ENCODE data around the gene TSHZ2. TPM values are rescaled to one million over a fixed set of nuclear protein-coding genes. Genes with fewer than 3 reads are reported as not detected.

Gene TSHZ2
- total and polyA plus RNA-seq, 9 of the 15 experiments (the other 6 are each of a cell fraction or from before 2014, with no cell fraction given) = 0.03 to 0.20 (median 0.05) TPM; not detected in 4

DNA sequence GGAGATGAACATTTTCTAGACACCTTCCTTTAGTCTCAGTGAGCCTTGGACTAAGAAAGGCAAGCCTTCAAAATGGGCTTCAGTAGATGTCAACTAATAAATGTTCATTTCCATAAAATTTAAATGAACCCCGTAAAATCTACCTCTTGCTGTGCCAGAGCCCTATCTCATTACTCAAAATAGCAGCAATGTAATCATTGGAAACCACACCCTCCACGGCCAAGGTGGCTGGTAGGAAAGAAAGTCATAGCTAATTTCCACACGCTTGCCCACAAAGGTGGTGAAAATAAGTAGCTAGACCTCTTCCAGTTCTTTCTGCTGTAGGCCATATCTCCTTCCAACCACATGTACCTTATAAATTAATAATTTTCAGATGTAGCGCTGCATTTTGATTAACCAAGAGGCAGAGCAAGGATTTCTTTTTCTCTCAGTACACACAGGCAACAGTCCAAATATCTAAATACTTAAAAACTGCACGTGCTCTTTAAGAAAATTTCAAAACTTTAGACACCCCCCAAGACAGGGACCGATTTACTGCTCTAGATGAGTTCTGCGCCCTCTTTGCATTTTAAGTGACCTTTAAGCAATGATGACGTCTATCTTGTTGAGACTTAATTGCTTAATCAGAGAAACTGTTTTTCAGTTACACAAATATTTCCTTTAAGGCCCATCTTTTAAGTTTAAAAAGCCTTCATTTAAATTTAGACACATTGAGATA lies 330.7 kb downstream of the TSHZ2 start (continued):
- peak; percentile 45; the same call in 1 of the 2 replicates for TF ChIP-seq TEAD4 (IDR thresholded peaks at IDR 0.05; ENCODE audit: low read length)
- no peak for TF ChIP-seq TEAD4 (CRISPR knock-in tag; IDR thresholded peaks at IDR 0.05; ENCODE audit: borderline replicate concordance)
- TF ChIP-seq MBD2 (IDR thresholded peaks at IDR 0.05; ENCODE audit: borderline replicate concordance, low read depth) = no peak

DNA sequence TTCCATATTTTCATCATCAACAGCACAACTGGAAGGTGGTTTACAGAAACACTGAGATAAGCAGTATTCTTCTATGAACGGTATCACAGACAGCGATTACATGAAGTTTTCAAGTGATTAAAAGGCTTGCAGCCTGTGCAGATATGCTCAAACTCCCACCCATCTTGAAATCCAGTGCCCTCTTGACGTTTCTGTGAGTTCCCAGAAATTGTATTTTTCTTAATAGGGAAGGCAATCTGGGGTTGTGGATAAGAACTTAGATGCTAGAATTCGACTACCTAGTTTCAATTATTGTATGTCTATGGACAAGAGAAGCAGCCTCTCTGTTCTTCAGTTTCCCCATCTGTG lies 331.2 kb downstream of the TSHZ2 start:
- peak overlapping the region; percentile 71; the same call in 1 of the 2 replicates for H2AFZ ChIP-seq (ENCODE audit: low read depth, low read length)
- ATAC-seq = peak; percentile 51
- ChIA-PET POLR2A (no interaction called here), CTCF (ENCODE audit: low intra/inter-chr PET ratio) (no interaction called here)
- H3K27me3 ChIP-seq (ENCODE audit: control insufficient read depth in 2 of 2, insufficient read depth in 2 of 2, low read length in 2 of 2) = no peaks in the 10 kb centered on the region
- H3K4me1 ChIP-seq (replicated peaks in 1 of 2; ENCODE audit: control insufficient read depth in 2 of 2, insufficient read depth in 2 of 2, low read length in 2 of 2) = peaks cover 2 to 38% of the 10 kb centered on the region in 2 experiments; a peak in 3 of 5 replicates
- 0% methylated on average over 4 of the region's 4 CpGs for WGBS (ENCODE audit: insufficient coverage, low coverage, missing lambda C conversion rate)
- H3K4me3 ChIP-seq = no peak overlapping the region
- no TSS peak for BruUV-seq (replicated peaks)
- peak in 3 of 4 experiments; percentile 17 to 63 (median 32) for DNase-seq (ENCODE audit: extremely low read depth in 1 of 4, low spot score in 3 of 4)
- peak overlapping the region; percentile 43; the same call in 2 of the 3 replicates for H3K27ac ChIP-seq (ENCODE audit: extremely low read depth, low read depth, low read length)
- H3K36me3 ChIP-seq (ENCODE audit: control insufficient read depth, insufficient read depth, low read length) = no peaks in the 10 kb centered on the region
- no peaks in the 10 kb centered on the region for H3K79me2 ChIP-seq (ENCODE audit: control insufficient read depth, insufficient read depth, low read length)
- no peaks in the 10 kb centered on the region for H4K20me1 ChIP-seq (replicated peaks; ENCODE audit: control insufficient read depth, insufficient read depth, low read length)
- in situ Hi-C loops (cut with MboI) = no loop called here
- H3K9ac ChIP-seq (ENCODE audit: insufficient read depth in 1 of 2, low read depth in 2 of 2, low read length in 2 of 2) = peak overlapping the region in 1 of 2 experiments; percentile 41; a peak in 1 of 4 replicates
- no peaks in the 10 kb centered on the region for H3K9me1 ChIP-seq (ENCODE audit: control insufficient read depth, insufficient read depth, low read length)
- intact Hi-C loops (cut with micrococcal nuclease) = loop anchor here (2.0 kb wide), 1 partner anchor 27 kb away; no protein-coding TSS in a partner anchor
- FAIRE-seq = peak; percentile 71
- H3K4me2 ChIP-seq (ENCODE audit: insufficient read depth, low read length) = peak overlapping the region; percentile 26
- no peaks in the 10 kb centered on the region for H3K9me3 ChIP-seq (replicated peaks; ENCODE audit: control insufficient read depth, insufficient read depth, low read depth, low read length)
- TF ChIP-seq, protein P1, sequence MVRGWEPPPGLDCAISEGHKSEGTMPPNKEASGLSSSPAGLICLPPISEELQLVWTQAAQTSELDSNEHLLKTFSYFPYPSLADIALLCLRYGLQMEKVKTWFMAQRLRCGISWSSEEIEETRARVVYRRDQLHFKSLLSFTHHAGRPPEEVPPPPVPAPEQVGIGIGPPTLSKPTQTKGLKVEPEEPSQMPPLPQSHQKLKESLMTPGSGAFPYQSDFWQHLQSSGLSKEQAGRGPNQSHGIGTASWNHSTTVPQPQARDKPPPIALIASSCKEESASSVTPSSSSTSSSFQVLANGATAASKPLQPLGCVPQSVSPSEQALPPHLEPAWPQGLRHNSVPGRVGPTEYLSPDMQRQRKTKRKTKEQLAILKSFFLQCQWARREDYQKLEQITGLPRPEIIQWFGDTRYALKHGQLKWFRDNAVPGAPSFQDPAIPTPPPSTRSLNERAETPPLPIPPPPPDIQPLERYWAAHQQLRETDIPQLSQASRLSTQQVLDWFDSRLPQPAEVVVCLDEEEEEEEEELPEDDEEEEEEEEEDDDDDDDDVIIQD (CRISPR knock-in tag; IDR thresholded peaks at IDR 0.05) = no peak
- TF ChIP-seq ILK (tag; IDR thresholded peaks at IDR 0.05; ENCODE audit: borderline replicate concordance, low read depth) (no peak), GABPB1 (CRISPR knock-in tag; IDR thresholded peaks at IDR 0.05) (no peak), KDM1A (IDR thresholded peaks at IDR 0.05) (0 out of 4 replicates have a peak, but pooled peaks of 1 of the 2 experiments have one; percentile 28), RBM14 (IDR thresholded peaks at IDR 0.05; ENCODE audit: borderline replicate concordance, insufficient read depth, low read depth, low read length) (no peak), RBM22 (IDR thresholded peaks at IDR 0.05; ENCODE audit: low read depth, low read length, poor library complexity, severe bottlenecking) (no peak), ATF7 (IDR thresholded peaks at IDR 0.05) (no peak), SREBF2 (CRISPR knock-in tag; IDR thresholded peaks at IDR 0.05) (no peak), ZBTB17 (CRISPR knock-in tag; IDR thresholded peaks at IDR 0.05) (no peak), ZNF57 (CRISPR knock-in tag; IDR thresholded peaks at IDR 0.05) (no peak), MTA3 (IDR thresholded peaks at IDR 0.05; ENCODE audit: borderline replicate concordance) (0 out of 2 replicates have a peak, but pooled peaks have one; percentile 24)
- TF ChIP-seq, protein P2, sequence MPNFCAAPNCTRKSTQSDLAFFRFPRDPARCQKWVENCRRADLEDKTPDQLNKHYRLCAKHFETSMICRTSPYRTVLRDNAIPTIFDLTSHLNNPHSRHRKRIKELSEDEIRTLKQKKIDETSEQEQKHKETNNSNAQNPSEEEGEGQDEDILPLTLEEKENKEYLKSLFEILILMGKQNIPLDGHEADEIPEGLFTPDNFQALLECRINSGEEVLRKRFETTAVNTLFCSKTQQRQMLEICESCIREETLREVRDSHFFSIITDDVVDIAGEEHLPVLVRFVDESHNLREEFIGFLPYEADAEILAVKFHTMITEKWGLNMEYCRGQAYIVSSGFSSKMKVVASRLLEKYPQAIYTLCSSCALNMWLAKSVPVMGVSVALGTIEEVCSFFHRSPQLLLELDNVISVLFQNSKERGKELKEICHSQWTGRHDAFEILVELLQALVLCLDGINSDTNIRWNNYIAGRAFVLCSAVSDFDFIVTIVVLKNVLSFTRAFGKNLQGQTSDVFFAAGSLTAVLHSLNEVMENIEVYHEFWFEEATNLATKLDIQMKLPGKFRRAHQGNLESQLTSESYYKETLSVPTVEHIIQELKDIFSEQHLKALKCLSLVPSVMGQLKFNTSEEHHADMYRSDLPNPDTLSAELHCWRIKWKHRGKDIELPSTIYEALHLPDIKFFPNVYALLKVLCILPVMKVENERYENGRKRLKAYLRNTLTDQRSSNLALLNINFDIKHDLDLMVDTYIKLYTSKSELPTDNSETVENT (CRISPR knock-in tag; IDR thresholded peaks at IDR 0.05) = no peak
